HepG2 (cell line): ENCODE measurements around the gene DLEC1. TPM values are rescaled to one million over a fixed set of nuclear protein-coding genes. Genes with fewer than 3 reads are reported as not detected.

Experiments used
- ATAC-seq: fragments of 200-7000 bp; cut with Tn5 transposase; 3 replicates; pipeline ENCODE4 v1.9.1; 2020; ENCODE audit warnings: mild to moderate bottlenecking, moderate library complexity
- BruUV-seq: library from RNA; stranded (reverse); fragments of 400-500 nt; replicated peaks from 2 replicates; lab custom pipeline; 2021; lab: Mats Ljungman, UMichigan
- CTCF ChIA-PET: fragments of 300-600 bp; formaldehyde crosslinking; extraction: SDS; loops from one replicate; lab custom pipeline; 2021; ENCODE audit warnings: low total read pairs, inconsistent platforms, low intra/inter-chr PET ratio; lab: Yijun Ruan, JAX
- POLR2A ChIA-PET: fragments of 350-600 bp; sonication (Branson Sonifier 250); formaldehyde crosslinking; loops from one replicate; lab custom pipeline; 2020; ENCODE audit warnings: antibody characterized with exemption, inconsistent platforms; lab: Yijun Ruan, JAX
- DNase-seq: peaks from one replicate; pipeline ENCODE4 v3.0.0-alpha.2; 2015; ENCODE audit warnings: low spot score
- FAIRE-seq: peaks from 3 replicates; lab custom pipeline; 2011; peaks lifted over from hg19 to GRCh38; lab: Jason Lieb, UNC
- H2AFZ ChIP-seq: one replicate; pipeline ENCODE4 v1.6.1; 2011; ENCODE audit warnings: low read length, inconsistent platforms
- H3K27ac ChIP-seq: fragments of 300-600 bp; 3 replicates; pipeline ENCODE4 v1.8.0; 2011; ENCODE audit warnings: mixed run types, mild to moderate bottlenecking, mixed read lengths, low read length, inconsistent platforms; ENCODE audit not compliant: insufficient read depth; ENCODE audit errors: extremely low read length
- H3K27me3 ChIP-seq, 2 experiments: fragments of 200-600 bp in 1 of 2; 2 replicates in 1 of 2; 3 replicates in 1 of 2; pipeline versions ENCODE4 v1.6.0 to v1.8.0; 2011; ENCODE audit warnings: low read length in 2 of 2, mild to moderate bottlenecking in 2 of 2, moderate library complexity in 2 of 2, inconsistent platforms in 1 of 2; ENCODE audit not compliant: insufficient read depth in 2 of 2, control insufficient read depth in 1 of 2
- H3K36me3 ChIP-seq, 2 experiments: fragments of 200-600 bp in 1 of 2; replicated peaks in 1 of 2; 2 replicates in 1 of 2; 3 replicates in 1 of 2; pipeline versions ENCODE4 v1.5.1 to v1.8.0; 2011; ENCODE audit warnings: low read length in 2 of 2, inconsistent platforms in 1 of 2; ENCODE audit not compliant: insufficient read depth in 2 of 2, control insufficient read depth in 1 of 2
- H3K4me1 ChIP-seq: 2 replicates; pipeline ENCODE4 v1.5.1; 2012; ENCODE audit warnings: low read length, inconsistent platforms; ENCODE audit not compliant: insufficient read depth
- H3K4me2 ChIP-seq: 2 replicates; pipeline ENCODE4 v1.6.0; 2011; ENCODE audit warnings: low read depth, low read length, inconsistent platforms
- H3K4me3 ChIP-seq, 3 experiments: fragments of 200-600 bp in 1 of 3; sonication (generic), shearing (Covaris generic) in 1 of 3; replicated peaks in 1 of 3; 2 replicates each; pipeline ENCODE4 v1.5.1; 2011 to 2016; ENCODE audit warnings: low read length in 3 of 3, inconsistent platforms in 2 of 3, low read depth in 2 of 3, mild to moderate bottlenecking in 2 of 3, control low read depth in 1 of 3, mixed read lengths in 1 of 3; ENCODE audit not compliant: insufficient read depth in 1 of 3
- H3K79me2 ChIP-seq: one replicate; pipeline ENCODE4 v1.6.1; 2011; ENCODE audit warnings: low read length, inconsistent platforms; ENCODE audit not compliant: insufficient read depth
- H3K9ac ChIP-seq: 2 replicates; pipeline ENCODE4 v1.6.0; 2011; ENCODE audit warnings: mild to moderate bottlenecking, low read depth, low read length, inconsistent platforms; ENCODE audit not compliant: insufficient read depth
- H3K9me3 ChIP-seq: 2 replicates; pipeline ENCODE4 v1.5.1; 2012; ENCODE audit warnings: mild to moderate bottlenecking, low read length
- H4K20me1 ChIP-seq: 2 replicates; pipeline ENCODE4 v1.6.0; 2011; ENCODE audit warnings: inconsistent platforms, mild to moderate bottlenecking, low read length, moderate library complexity; ENCODE audit not compliant: insufficient read depth
- ASH2L ChIP-seq: fragments of 300-600, 200-600 bp; sonication (generic); IDR thresholded peaks from 2 replicates; pipeline ENCODE4 v1.7.0; 2017; ENCODE audit warnings: low read depth, mild to moderate bottlenecking, moderate library complexity, mixed read lengths, low read length; ENCODE audit not compliant: insufficient read length
- CCAR2 ChIP-seq: fragments of 200-400 bp; formaldehyde crosslinking; optimal IDR thresholded peaks from 2 replicates; pipeline ENCODE3; 2018; ENCODE audit warnings: low read depth, mild to moderate bottlenecking, low read length, moderate library complexity
- HNRNPK ChIP-seq: fragments of 200-400 bp; formaldehyde crosslinking; IDR thresholded peaks from 2 replicates; pipeline ENCODE4 v1.6.1; 2018; ENCODE audit warnings: low read length, low read depth, moderate library complexity, mild to moderate bottlenecking; ENCODE audit not compliant: poor library complexity, severe bottlenecking
- HOXD1 ChIP-seq: sonication (generic); formaldehyde crosslinking; IDR thresholded peaks from 2 replicates; pipeline ENCODE4 v1.5.0; 2020; ENCODE audit warnings: missing genetic modification reagents
- KDM2A ChIP-seq: sonication (generic); formaldehyde crosslinking; IDR thresholded peaks from 2 replicates; pipeline ENCODE4 v1.4.0; 2020; ENCODE audit warnings: low read depth, missing genetic modification reagents, borderline replicate concordance
- LCORL ChIP-seq, 2 experiments: fragments of 450-650 bp in 1 of 2; sonication (generic) in 1 of 2; formaldehyde crosslinking in 1 of 2; IDR thresholded peaks; 2 replicates each; pipeline versions ENCODE4 v1.5.0 to v1.6.1; 2017 to 2020; ENCODE audit warnings: antibody characterized with exemption in 1 of 2, missing genetic modification reagents in 1 of 2
- MAFK ChIP-seq, 2 experiments: IDR thresholded peaks in 1 of 2; conservative IDR thresholded peaks in 1 of 2; 2 replicates each; pipeline ENCODE4 v1.6.1; 2011; ENCODE audit warnings: improper control_type of control experiment in 2 of 2, low read length in 2 of 2
- MXI1 ChIP-seq: IDR thresholded peaks from 3 replicates; pipeline ENCODE4 v1.6.1; 2012; ENCODE audit warnings: low read depth, low read length, inconsistent platforms, borderline replicate concordance
- NR1H2 ChIP-seq: sonication (generic); formaldehyde crosslinking; IDR thresholded peaks from 2 replicates; pipeline ENCODE4 v1.8.1; 2022; ENCODE audit warnings: low read depth, missing genetic modification reagents, borderline replicate concordance
- SRSF9 ChIP-seq: fragments of 200-400 bp; formaldehyde crosslinking; IDR thresholded peaks from 2 replicates; pipeline ENCODE4 v1.6.1; 2018; ENCODE audit warnings: borderline replicate concordance, mild to moderate bottlenecking, low read depth, low read length; ENCODE audit not compliant: insufficient read depth, poor library complexity, severe bottlenecking
- WIZ ChIP-seq: sonication (generic); formaldehyde crosslinking; IDR thresholded peaks from 2 replicates; pipeline ENCODE4 v1.5.1; 2020; ENCODE audit warnings: mild to moderate bottlenecking, missing genetic modification reagents
- ZFAT ChIP-seq: sonication (generic); formaldehyde crosslinking; conservative IDR thresholded peaks from 2 replicates; pipeline ENCODE4 v1.8.1; 2023; ENCODE audit warnings: missing genetic modification reagents, inconsistent platforms
- ZNF234 ChIP-seq: sonication (generic); formaldehyde crosslinking; conservative IDR thresholded peaks from 2 replicates; pipeline ENCODE4 v1.5.1; 2020; ENCODE audit warnings: mild to moderate bottlenecking, missing genetic modification reagents
- ZNF460 ChIP-seq: sonication (generic); formaldehyde crosslinking; IDR thresholded peaks from 2 replicates; pipeline ENCODE4 v1.5.1; 2020; ENCODE audit warnings: missing genetic modification reagents, mild to moderate bottlenecking, borderline replicate concordance
- ZNF550 ChIP-seq: sonication (generic); formaldehyde crosslinking; IDR thresholded peaks from 2 replicates; pipeline ENCODE4 v1.4.0; 2020; ENCODE audit warnings: mild to moderate bottlenecking, missing genetic modification reagents, borderline replicate concordance
- ZNF644 ChIP-seq: IDR thresholded peaks from 2 replicates; pipeline ENCODE4 v1.6.1; 2016; ENCODE audit warnings: low read depth
- WGBS: methylation state at CpG from one replicate; pipeline ENCODE4 v1.1.6; 2017; ENCODE audit warnings: low lambda C conversion rate; 5-methylcytosine and 5-hydroxymethylcytosine counted together
- in situ Hi-C: cut with HindIII; loops from 2 replicates; pipeline ENCODE4 v1.10.0; 2017; ENCODE audit warnings: low pct_unique_long_range_greater_than_20kb; ENCODE audit not compliant: extremely low pct_ligation_motif_present
- intact Hi-C: fragments of 100-400 bp; cut with micrococcal nuclease; formaldehyde crosslinking; loops from one replicate; pipeline ENCODE4 v1.10.0; 2022; ENCODE audit not compliant: unreplicated experiment
- polyA plus RNA-seq, 8 experiments: library from polyadenylated mRNA; depleted of rRNA in 3 of 8; stranded (reverse) in 7 of 8; unstranded in 1 of 8; fragments of >200 nt; fragmentation: Illumina TruSeq in 4 of 8; extraction: Trizol in 4 of 8; gene quantifications; 2 replicates each; pipeline versions ENCODE4 v1.2.1 to v1.2.3, GENCODE V29; 2011 to 2016; ENCODE audit warnings: low read depth in 4 of 8, missing spikeins in 1 of 8, mixed read lengths in 1 of 8; ENCODE audit not compliant: insufficient read depth in 1 of 8
- total RNA-seq, 5 experiments: library from RNA; depleted of rRNA; stranded (reverse); fragments of >200 nt; fragmentation: Illumina TruSeq; extraction: Trizol; gene quantifications; 2 replicates each; pipeline ENCODE4 v1.2.3, GENCODE V29; 2016; ENCODE audit warnings: low read depth in 1 of 5
- TF ChIP-seq, protein P1 (sequence below): sonication (generic); formaldehyde crosslinking; IDR thresholded peaks from 2 replicates; pipeline ENCODE4 v1.4.0; 2020; ENCODE audit warnings: missing genetic modification reagents
- TF ChIP-seq, protein P2 (sequence below): sonication (generic); formaldehyde crosslinking; IDR thresholded peaks from 2 replicates; pipeline ENCODE4 v1.8.1; 2023; ENCODE audit warnings: mild to moderate bottlenecking, missing genetic modification reagents, borderline replicate concordance
- TF ChIP-seq, protein P3 (sequence below): sonication (generic); formaldehyde crosslinking; IDR thresholded peaks from 2 replicates; pipeline ENCODE4 v1.9.0; 2021; ENCODE audit warnings: missing genetic modification reagents, mild to moderate bottlenecking, borderline replicate concordance
- TF ChIP-seq, protein P4 (sequence below): sonication (generic); formaldehyde crosslinking; IDR thresholded peaks from 2 replicates; pipeline ENCODE4 v1.5.1; 2020; ENCODE audit warnings: missing genetic modification reagents, mild to moderate bottlenecking, borderline replicate concordance

The DLEC1 gene
- total and polyA plus RNA-seq, 2 of the 13 experiments (the other 11 are each of a cell fraction or from before 2014, with no cell fraction given), result 0.09 TPM; not detected in 1

DNA sequence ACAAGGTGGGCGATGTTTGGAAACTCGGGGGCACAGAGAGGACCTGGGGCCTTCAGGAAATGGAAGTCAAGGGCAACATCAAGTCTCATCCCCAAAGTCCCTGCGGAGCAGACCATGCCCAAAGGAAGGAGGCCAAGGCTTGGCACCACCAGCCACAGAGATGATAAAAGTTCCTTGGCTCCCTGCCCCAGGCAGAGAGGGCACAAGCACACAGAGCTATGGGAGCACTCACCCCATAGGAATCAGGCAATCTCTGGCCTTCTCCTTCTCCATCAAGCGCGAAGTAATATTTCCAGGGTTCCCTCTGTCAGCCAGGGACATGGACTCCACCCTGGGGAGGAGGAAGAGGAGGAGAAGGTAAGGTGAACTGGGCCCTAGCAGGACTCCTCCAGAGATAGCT, 90.0 kb downstream of the DLEC1 start:
- Histone ChIP-seq H2AFZ (no peak overlapping the region), H3K4me3 (no peak overlapping the region), H3K27me3 (no peaks in the 10 kb centered on the region), H3K9me3 (no peaks in the 10 kb centered on the region), H3K79me2 (peaks cover 54% of the 10 kb centered on the region), H3K36me3 (peaks cover 40 to 86% of the 10 kb centered on the region in 2 experiments), H3K9ac (no peak overlapping the region), H3K4me1 (peaks cover 100% of the 10 kb centered on the region), H4K20me1 (peaks cover 43% of the 10 kb centered on the region), H3K4me2 (peak overlapping the region; percentile 2; the same call in 1 of the 2 replicates), H3K27ac (peak overlapping the region; percentile 97)
- ChIA-PET CTCF (no interaction called here), POLR2A (interaction anchor here (6.9 kb wide), 1 partner anchor 10 kb away, joined by 87 read pairs; no protein-coding TSS in a partner anchor)
- DNase-seq (no peak), ATAC-seq (no peak), FAIRE-seq (no peak)
- TF ChIP-seq ZNF644 (no peak), MXI1 (no peak), HOXD1 (CRISPR knock-in tag) (no peak), HNRNPK (no peak), ZFAT (no peak), NR1H2 (CRISPR knock-in tag) (no peak), ASH2L (no peak), MAFK (conservative IDR thresholded peaks at IDR 0.05 in 1 of 2, IDR thresholded peaks at IDR 0.05 in 1 of 2; ENCODE audit: low read length in 2 of 2) (no peak), SRSF9 (no peak), ZNF234 (CRISPR knock-in tag) (no peak), CCAR2 (no peak), WIZ (CRISPR knock-in tag) (no peak), ZNF550 (CRISPR knock-in tag) (no peak), ZNF460 (CRISPR knock-in tag) (no peak), LCORL (IDR thresholded peaks at IDR 0.05) (no peak), LCORL (CRISPR knock-in tag; IDR thresholded peaks at IDR 0.05) (no peak), KDM2A (CRISPR knock-in tag) (no peak)
- TF ChIP-seq, protein P1, sequence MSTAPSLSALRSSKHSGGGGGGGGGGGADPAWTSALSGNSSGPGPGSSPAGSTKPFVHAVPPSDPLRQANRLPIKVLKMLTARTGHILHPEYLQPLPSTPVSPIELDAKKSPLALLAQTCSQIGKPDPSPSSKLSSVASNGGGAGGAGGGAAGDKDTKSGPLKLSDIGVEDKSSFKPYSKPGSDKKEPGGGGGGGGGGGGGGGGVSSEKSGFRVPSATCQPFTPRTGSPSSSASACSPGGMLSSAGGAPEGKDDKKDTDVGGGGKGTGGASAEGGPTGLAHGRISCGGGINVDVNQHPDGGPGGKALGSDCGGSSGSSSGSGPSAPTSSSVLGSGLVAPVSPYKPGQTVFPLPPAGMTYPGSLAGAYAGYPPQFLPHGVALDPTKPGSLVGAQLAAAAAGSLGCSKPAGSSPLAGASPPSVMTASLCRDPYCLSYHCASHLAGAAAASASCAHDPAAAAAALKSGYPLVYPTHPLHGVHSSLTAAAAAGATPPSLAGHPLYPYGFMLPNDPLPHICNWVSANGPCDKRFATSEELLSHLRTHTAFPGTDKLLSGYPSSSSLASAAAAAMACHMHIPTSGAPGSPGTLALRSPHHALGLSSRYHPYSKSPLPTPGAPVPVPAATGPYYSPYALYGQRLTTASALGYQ, result no peak
- TF ChIP-seq, protein P2, sequence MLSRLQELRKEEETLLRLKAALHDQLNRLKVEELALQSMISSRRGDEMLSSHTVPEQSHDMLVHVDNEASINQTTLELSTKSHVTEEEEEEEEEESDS (CRISPR knock-in tag), result no peak
- TF ChIP-seq, protein P3, sequence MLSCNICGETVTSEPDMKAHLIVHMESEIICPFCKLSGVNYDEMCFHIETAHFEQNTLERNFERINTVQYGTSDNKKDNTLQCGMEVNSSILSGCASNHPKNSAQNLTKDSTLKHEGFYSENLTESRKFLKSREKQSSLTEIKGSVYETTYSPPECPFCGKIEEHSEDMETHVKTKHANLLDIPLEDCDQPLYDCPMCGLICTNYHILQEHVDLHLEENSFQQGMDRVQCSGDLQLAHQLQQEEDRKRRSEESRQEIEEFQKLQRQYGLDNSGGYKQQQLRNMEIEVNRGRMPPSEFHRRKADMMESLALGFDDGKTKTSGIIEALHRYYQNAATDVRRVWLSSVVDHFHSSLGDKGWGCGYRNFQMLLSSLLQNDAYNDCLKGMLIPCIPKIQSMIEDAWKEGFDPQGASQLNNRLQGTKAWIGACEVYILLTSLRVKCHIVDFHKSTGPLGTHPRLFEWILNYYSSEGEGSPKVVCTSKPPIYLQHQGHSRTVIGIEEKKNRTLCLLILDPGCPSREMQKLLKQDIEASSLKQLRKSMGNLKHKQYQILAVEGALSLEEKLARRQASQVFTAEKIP, result no peak
- TF ChIP-seq, protein P4, sequence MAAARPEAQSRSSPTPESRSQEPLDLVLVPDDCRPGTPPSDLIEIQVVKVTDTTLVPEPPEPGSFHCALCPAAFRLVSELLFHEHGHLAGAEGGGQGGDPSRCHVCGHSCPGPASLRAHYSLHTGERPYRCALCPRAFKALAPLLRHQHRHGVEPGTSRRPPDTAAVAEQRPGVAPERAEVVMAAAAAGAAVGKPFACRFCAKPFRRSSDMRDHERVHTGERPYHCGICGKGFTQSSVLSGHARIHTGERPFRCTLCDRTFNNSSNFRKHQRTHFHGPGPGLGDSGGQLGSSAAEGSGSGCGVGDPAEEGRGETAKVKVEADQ (CRISPR knock-in tag), result no peak
- WGBS, result 96% methylated on average over 3 of the region's 5 CpGs
- in situ Hi-C loops, result loop anchor here (25.0 kb wide), 1 partner anchor 333 kb away; the partner anchor contains the start of gene ACVR2B
- intact Hi-C loops, result no loop called here
- BruUV-seq, result no TSS peak
